GM21367 (cell line): ENCODE data around the gene USH1C.

Source experiments
- ATAC-seq: cut with Tn5 transposase; IDR thresholded peaks from one replicate; pipeline ENCODE4 v1.9.1; 2021; ENCODE audit not compliant: unreplicated experiment

USH1C gene

GRCh38 chr11:17443926-17444690 is 100.1 kb downstream of the USH1C start:
- no peak for ATAC-seq
